NCI-H187 (cell line): ENCODE results near the gene HNRNPH3.
"Not testable (repeated sequence)": the region's sequence is repeated elsewhere in the genome, so short reads cannot be mapped to it uniquely, and the experiment has no call there.

Experiments used
- DNase-seq, 2 experiments: peaks; one replicate each; lab custom pipeline; 2025; lab: John Stamatoyannopoulos, UW

HNRNPH3 gene

GRCh38 chr10:68331455-68332258 is at the start of gene HNRNPH3:
Gene HNRNPH3 (plus strand): TSS chr10:68332064. CDS start chr10:68337222, 5,158 bp downstream.
- peak; percentile 92 for DNase-seq

- DNase-seq = no peak
Measured at GRCh38 chr10:68284062-68285001, 47.5 kb upstream of the HNRNPH3 start.

DNA sequence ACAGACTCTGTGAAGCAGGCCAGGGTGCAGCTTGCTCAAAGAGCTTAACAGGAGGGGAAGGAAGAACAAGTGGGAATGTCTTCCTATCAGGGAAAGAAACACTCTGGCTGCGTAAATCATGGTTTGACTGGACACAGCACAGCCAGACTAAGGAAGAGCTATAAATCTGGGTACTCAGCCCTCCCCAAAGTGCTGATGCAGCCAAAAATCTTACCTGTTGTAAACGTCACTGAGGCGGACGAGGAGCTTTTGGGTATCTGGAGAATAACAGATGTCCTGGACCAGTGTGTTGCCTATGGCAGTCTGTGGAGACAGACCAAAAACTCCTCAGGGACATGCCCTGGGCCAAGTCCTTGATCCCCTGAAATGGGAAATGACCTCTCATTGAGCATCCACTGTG is 43.1 kb upstream of the HNRNPH3 start:
- no peak for DNase-seq

- no peak for DNase-seq
Measured at GRCh38 chr10:68290736-68291135, 41.1 kb upstream of the HNRNPH3 start.

- no peak for DNase-seq
Measured at GRCh38 chr10:68296843-68297663, 34.8 kb upstream of the HNRNPH3 start.

DNA sequence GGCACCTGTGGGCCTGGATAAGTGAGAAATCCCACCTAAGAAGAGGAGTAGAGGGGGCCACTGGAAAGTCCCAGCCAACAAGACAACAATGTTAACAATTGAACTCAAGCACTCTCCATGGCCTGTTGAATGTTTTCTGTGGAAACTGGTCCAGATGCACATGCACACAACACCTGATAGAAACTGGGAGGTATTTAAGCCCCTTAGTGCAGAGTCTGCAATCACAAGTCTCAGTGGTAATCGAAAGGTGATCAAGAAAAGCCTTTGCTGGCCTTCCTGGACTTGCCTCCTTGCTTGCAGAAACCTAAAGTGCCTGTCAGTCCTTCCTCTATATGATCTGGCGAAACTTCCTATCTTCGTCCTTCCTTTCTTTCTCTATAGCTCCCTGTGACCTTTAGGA is 30.6 kb upstream of the HNRNPH3 start:
- DNase-seq = no peak

DNA sequence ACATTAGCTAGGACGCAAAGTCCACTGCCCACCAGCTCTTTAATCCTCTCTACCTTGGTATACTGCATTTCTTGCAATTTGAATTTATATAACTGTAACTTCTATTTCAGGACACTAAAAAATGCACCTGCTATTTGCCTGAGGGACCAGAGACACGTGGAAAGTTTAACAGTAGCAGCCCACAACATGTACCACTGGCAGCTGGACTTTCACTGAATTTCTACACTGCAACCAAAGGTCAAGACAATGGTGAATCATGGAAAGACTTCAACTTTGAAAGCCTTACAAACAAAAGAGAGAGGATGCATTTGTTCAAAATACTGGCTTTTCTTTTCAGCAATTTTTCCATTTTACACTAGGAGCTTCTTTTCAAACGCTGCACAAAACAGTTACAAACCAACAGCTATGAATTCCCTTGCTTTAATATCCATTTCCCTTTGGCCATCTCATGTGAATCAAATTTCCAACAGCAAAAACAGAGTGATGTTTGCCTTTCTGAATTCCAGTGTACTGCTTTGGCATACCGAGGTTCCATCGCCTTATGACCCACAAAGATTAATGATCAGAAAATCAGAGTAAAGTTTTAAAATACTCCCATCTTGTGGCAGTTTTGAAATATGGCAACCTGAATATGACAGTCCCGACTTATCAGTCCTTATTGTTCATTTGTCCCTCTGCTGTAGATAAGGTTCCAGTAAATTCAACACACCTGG is 29.9 kb upstream of the HNRNPH3 start:
- DNase-seq = no peak

- DNase-seq = no peak
Measured at GRCh38 chr10:68302503-68302823, 29.4 kb upstream of the HNRNPH3 start.

DNA sequence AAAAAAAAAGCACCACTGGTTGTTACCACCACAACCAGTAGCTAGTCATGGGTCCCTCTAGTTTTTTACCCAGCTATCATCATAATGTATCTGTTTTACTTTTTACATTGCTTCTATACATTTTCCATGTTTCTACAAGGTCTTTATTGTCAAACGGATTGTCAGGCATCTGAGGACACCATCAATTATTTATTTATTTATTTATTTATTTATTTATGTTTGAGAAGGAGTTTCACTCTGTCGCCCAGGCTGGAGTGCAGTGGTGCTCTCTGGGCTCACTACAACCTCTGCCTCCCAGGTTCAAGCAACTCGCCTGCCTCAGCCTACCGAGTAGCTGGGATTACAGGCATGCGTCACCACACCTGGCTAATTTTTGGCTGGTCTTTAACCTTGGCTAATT is 29.0 kb upstream of the HNRNPH3 start:
- DNase-seq = no peak

DNA sequence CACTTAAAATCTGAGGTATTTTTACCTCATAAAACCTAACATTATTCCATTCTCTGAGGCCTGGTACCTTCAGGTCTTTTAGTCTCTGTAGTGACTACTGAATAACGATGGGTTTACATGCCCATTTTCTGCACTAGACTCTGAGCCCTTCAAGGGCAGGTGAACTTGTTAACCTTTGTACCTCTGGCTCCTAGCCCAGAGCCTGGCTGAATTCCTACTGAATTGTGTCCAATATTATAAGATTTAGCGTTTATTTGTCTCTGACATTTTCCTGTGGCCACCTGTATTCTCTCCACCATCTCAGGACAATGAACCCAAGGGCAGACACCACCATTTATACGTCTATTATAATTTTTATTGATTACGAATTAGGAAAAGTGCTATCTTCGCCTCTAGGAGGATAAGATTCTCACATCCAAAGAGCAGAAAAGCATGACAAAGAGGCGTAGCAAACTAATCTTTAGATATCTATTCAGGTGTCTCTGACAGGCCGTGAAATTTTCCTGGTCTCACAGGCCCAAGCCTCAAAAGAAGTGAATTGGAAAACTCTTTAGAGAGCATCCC is 27.9 kb upstream of the HNRNPH3 start:
- DNase-seq = no peak

GRCh38 chr10:68305854-68306253 is 26.0 kb upstream of the HNRNPH3 start:
- no peak for DNase-seq

DNA sequence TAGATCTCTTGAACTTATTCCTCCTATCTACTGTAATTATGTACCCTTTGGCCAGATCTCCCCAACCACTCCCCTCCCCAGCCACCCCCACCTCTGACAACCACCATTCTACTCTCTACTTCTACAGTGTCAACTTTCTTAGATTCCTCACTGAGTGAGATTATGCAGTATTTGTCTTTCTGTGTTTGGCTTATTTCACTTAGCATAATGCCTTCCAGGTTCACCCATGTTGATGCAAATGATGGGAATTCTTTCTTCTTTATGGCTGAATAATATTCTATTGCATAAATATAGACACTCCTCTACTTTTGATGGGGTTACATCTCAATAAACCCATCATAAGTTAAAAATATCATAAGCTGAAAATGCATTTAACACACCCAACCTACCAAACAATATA is 21.3 kb upstream of the HNRNPH3 start:
- DNase-seq = no peak

DNA sequence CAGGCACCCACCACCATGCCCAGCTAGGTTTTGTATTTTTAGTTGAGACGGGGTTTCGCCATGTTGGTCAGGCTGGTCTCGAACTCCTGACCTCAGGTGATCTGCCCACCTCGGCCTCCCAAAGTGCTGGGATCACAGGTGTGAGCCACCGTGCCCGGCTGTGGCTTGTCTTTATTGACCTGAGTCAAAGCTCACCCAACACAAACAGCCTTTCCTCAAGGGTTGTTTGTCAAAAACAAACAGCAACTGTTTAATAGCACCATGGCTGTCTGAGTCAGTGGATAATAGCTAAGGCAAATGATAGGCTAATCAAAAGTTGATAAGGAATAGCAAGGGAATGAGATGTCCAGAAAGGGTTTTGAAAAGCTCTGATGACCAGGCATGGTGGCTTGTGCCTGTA is 16.9 kb upstream of the HNRNPH3 start:
- not testable (repeated sequence) for DNase-seq

- DNase-seq = no peak
Measured at GRCh38 chr10:68315582-68315981, 16.3 kb upstream of the HNRNPH3 start.

GRCh38 chr10:68318331-68319059 is 13.4 kb upstream of the HNRNPH3 start:
- DNase-seq = no peak

DNA sequence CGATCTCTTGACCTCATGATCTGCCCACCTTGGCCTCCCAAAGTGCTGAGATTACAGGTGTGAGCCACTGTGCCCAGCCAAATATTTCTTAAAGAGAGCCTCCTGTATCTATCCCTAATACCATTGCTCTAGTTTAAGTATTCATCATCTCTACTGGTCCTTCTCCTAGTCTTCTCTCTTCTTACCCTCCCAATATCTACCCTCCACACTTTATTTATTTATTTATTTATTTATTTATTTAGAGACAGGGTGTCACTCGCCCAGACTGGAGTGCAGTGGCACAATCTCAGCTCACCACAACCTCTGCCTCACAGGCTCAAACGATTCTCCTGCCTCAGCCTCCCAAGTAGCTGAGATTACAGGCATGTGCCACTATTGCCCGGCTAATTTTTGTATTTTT is 7.5 kb upstream of the HNRNPH3 start:
- DNase-seq = not testable (repeated sequence)

DNA sequence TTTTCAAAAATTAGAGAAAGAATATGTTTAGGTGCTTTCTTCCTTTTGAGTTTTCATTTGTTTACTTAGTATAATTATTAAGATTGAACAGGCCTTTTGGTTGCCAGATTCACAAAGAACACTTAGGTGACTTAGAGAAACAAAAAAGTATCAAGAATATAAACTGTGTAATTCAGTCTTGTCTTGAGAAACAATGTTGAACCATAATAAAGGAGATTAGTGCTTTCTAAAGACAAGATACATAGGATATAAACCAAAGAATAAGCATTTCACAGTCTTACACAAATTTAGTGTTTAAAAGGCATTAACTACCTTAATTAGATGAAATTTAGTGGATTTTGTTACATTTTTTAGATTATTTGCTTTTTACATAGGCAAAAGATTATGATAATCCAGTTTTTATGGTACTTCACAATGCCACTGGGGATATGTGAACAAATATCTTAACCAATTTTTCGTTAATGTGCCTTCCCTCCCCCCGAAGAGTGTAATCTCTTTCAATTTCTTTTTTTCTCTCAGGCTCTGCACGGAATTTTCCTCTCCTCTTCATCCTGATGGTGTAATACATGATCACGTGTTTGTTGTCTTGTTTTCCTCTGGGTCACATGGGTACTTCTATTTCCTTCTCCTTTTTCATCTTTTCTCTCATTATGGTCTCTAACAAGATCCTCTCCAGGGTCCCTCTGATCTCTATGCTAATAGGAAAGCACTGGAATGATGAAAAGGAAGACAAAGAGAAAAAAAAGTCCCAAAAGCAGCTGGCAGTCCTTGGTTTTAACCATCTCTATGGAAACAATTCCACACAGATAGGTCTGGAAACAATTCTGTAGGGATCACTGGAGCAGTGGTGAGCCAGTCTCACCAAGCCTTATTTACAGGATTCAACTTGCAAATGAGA is 3.7 kb upstream of the HNRNPH3 start:
- DNase-seq = no peak

- DNase-seq = no peak
Measured at GRCh38 chr10:68329506-68329861, 2.4 kb upstream of the HNRNPH3 start.

DNA sequence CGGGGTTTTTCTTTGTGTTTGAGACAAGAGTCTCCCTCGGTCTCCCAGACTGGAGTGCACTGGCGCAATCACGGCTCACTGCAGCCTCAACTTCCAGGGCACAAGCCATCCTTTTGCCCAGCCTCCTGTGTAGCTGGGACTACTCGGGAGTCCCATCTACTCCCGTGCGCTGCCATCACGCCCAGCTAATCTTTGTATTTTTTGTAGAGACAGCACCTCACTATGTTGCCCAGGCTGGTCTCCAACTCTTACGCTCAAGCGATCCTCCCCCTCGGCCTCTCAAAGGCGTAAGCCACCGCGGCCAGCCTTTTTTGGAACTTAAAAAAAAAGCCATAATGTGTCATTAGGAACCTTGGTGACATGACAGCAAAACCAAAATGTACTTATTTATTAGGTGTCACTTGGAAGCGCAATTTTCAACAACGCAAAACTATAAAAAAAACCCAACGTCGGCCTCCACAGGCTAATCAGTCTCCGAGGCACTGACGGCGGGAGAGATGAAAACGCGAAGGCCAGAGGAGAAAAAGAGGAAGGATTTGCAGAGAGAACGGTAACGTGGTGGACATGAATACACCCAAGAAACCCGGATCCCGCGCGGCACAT is 911 bp upstream of the HNRNPH3 start:
- DNase-seq = no peak
